ENCODE measurements around the gene GLRX2. TPM values are rescaled to one million over a fixed set of nuclear protein-coding genes. Genes with fewer than 3 reads are reported as not detected.

GLRX2 gene
- polyA plus RNA-seq, 10 donors, result 13.9 to 17.8 (median 15.6) TPM

DNA sequence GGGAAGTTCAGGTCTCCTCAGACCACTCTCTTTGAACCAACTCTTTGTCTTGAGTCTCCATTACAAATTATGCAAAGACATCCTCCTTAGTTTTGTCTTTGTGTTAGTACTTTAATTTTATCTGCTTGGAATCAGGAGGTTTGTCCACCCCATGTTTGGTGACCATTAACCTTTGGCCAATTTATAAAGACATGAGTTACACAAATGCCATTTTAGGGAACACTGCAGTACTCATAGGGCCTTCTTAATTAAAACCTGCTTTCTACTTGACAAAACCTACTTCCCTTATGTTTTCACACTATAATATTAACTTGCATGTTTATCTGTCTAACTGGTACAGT is 8.7 kb upstream of the GLRX2 start:
- DNase-seq, result no peak

DNA sequence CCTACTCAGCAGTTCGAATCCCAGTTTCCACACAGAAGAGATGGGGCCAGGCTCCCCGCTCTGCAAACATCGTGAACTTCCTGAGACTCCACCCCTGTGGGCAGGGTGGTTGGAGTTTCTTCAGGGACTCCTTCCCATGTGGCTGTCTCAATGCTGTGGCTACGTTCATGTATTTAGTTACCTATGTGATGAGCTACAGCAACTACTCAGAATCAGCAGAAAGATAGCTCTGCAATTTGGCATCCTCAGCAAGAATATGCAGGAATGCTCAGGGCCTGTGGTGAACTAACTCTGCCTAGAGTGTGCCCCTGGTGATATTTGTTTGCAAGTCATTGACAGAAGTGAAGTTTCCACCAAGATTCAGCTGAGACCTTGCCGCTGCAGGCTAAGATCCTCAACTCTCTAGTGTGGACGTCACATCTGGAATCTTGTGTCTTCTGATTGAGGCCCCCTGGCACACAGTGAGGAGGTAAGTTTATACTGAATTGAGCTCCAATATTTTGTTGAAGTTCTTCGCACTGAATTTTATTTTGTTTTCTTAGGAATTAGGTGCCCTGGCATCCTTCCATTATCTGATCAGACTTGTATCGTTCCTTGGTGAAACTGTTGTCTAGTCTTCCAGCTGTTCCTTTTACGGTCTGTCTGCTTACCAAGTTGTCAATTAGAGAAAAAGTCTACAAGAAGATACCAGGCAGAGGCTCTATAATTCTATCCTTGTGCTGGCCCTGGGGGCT is 8.2 kb upstream of the GLRX2 start:
- DNase-seq, result no peak

DNA sequence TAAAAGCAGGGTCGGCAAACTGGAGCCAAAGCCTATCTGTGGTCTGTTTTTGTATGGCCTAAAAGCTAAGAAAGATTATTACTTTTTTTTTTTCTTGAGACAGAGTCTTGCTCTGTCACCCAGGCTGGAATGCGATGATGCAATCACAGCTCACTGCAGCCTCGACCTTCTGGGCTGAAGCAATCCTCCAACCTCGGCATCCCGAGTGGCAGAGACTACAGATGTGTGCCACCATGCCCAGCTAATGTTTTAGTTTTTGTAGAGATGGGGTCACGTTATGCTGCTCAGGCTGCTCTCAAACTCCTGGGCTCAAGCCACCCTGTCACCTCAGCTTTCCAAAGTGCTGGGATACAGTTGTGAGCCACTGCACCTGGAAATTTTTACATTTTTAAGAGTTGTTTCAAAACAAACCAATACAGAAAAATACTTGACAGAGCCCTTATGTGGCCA is 6.5 kb upstream of the GLRX2 start:
- peak in 1 of 3 donors; percentile 50 for DNase-seq

DNA sequence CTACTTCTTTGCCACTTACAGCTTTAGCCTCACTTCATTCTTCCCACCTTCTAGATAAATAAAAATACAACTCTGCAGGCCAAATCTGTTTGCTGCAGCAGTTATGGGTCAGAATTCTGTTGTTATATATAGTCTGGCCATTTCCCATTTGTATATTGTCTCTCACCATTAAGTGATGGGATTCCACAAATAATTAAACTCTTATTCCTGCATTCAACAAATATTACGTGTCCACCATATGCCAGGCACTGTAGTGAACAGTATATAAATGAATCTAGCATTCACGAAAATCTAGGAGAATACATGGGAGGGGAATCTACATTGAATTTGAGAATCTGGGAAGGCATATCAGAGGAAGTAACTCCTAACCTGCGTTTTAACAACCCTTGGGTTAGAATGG is 5.7 kb upstream of the GLRX2 start:
- no peak for DNase-seq

DNA sequence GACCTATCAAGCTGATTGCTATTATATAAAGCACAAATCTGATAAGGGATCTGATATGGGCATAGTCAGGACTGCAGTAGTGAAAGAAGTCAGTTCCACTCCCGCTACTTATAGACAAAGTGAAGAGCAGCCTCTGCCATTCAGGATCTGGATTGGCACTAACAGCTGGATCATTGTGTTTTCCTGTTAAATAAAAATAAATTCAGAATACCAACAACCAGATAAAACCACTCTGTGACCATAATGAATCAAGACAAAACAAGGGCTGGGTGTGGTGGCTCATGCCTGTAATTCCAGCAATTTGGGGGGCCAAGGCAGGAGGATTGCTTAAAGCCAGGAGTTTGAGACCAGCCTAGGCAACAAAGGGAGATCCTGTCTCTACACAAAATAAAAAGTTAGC is 5.0 kb upstream of the GLRX2 start:
- no peak for DNase-seq

DNA sequence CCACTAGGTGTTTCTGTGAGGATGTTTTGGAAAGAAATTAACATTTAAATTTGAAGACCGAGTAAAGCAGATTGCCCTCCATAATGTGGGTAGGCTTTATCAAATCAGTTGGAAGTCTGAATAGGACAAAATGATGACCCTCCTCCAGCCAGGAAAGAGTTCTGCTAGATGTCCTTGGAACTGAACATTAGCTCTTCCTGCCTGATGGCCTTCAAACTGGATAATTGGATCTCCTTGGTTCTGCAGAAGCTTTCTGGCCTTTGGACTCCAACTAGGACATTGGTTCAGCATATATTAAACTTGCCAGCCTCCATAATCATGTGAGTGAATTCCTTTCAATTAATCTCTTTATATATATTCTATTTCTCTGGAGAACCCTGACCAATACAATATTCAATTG is 4.4 kb upstream of the GLRX2 start:
- DNase-seq, result no peak

DNA sequence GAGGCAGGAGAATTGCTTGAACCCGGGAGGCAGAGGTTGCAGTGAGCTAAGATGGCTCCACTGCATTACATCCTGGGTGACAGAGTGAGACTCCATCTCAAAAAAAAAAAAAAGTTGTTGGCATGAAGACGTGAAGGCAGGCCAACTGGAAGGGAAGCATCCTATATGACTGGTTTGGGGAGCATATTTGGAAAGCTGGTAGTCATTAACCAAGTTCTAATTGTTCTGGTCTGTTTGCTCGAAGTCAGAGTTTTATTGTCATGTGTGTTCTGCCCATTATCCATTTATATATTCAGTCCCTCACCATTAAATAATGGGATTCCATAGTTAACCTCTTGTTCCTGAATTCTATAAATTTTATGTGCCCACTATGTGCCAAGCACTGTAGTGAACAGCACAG is 3.3 kb upstream of the GLRX2 start:
- DNase-seq, result no peak

DNA sequence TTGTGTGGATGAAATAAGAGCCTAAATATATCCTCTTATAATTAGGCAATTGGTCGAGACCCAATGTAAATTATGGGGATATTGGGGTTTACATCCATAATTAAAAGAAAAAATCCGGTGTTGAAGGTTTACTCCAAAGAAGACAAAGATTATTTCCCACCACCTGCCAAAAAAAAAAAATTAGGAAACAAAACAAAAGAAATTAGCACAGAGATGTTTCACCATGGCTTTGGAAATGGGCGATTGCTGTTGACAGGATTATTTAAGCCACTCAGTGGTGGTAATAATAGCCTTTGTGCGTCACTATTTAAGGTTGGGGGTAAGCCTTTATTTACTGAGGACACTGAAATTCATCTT is 585 bp upstream of the GLRX2 start:
- DNase-seq, result no peak

DNA sequence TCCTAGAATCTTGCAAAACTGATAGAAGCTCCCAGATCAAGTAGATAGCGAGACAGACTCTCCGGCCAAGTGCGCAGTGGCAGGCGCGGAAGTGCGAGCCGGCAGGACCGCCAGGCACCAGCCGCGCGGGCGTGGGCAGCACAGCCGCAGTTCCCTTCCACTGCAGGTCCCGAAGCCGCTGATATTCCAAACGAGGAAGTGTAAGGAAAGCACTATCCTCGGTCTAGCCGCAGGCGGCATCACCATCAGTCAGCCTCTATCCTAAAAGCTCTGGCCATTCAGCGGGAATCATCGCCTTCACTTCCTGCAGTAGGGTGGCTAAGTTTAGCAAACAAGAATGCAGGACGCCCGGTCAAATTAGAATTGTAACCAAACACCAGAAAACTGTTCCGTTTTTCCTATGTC is 710 bp downstream of the GLRX2 start:
- DNase-seq, result peak in 2 of 3 donors; percentile 34 to 43

DNA sequence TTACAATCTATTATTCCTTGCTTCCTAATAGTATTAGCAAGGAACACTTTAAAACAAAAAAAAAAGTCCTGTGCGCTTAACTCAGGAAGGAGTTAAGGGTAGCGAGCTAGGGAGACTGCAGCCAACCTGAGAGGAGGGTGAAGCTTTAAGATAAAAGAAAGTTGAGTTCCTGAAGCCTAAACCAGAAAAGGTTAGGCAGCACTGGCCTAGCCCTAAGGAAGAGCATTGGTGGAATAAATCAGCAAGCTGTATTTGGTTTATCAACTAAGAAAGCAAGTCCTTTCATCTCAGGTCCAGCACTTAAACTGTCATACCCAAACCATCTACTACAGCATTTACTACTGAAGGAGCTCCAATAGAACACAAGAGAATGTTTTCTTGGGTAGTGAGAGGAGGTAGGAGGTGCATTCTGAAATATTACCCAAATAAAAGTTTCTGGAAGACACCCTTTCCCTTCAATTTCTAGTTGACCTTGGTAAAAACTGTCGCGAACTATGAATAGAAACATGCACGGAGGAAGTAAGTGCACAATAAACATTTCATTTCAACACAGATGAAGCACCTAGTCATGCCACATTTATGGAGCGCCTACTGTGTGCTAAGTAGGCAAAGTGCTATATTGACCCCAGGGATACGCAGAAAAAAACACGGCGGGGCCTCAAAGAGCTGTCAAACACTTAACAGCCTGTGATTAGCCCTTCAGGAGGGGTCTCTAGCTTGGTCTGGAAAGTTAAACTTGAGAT is 1.3 kb downstream of the GLRX2 start:
- peak in 1 of 3 donors; percentile 7 for DNase-seq

DNA sequence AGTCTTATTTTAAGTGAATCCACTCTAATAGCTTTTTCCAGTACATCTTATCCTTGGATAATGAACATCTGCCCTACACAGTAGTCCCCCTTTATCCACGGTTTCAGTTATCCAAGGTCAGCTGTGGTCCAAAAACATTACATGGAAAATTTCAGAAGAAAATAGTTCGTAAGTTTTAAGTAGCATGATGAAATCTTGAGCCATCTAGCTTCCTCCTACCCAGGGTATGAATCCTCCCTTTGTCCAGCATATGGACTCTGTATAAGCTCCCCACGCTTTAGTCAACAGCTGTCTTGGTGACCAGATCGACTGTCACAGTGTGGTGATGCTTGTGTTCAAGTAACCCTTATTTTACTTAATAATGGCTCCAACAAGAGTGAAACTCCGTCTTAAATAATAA is 2.6 kb downstream of the GLRX2 start:
- DNase-seq, result no peak

DNA sequence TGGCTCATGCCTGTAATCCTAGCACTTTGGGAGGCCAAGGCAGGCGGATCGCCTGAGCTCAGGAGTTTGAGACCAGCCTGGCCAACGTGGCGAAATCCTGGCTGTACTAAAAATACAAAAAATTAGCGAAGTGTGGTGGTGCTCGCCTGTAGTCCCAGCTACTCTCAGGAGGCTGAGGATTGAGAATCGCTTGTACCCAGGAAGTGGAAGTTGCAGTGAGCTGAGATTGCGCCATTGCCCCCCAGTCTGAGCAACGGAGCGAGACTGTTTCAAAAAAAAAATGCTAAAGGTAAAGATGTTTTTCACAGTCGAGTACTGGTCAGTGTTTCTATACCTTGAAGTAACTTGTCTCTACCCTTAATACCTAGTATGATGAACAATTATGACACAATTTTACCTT is 11.1 kb downstream of the GLRX2 start:
- no peak for DNase-seq

DNA sequence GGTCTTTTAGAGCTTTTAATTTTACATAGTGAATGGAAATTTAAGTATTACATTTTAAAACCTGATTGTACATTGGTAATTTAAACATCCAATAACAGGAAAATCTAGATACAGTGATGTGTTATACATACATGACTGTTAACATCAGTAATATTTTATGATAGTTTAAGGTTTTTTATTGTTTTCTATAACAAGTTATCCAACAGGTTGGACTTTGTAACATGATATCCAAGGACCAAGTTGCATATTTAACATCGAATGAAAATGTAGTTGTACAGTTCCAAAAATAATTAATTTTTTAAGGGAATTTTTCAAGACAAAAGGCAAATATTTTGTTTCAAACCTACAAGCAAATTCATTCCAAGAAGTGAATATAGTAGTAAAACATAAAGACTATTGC is 14.3 kb downstream of the GLRX2 start:
- no peak for DNase-seq

DNA sequence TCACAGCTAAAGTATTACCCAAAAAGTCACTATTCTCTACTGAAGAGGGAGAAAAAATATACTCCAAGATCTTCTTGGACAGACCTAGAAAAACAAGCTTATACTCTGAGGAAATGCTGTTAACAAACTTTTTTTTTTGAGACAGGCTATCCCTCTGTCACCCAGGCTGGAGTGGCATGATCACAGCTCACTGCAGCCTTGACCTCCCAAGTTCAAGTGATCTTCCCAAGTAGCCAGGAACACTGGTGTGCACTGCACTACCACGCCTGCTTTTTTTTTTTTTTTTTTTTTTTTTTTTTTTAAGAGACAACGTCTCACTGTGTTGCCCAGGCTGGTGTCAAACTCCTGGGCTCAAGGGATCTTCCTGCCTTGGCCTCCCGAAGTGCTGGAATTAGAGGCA is 17.3 kb downstream of the GLRX2 start:
- DNase-seq, result no peak

DNA sequence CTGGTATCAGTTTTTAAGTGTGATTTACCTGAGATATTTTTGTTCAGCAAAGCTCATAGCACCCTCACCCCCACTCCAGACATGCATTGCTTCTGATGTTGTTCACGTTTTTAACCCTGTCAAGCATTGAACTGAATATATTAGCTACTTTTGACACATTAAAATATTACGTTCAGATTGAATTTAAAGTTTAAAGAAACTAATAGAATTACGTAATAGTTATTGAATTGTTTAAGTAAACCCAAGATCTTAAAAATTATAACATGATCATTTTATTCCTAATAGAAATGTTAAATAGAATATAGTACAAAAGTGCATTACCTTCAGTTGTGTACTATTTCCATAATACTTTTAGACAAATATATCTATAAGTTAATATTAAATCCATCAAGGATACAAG is 18.9 kb downstream of the GLRX2 start:
- DNase-seq, result no peak

DNA sequence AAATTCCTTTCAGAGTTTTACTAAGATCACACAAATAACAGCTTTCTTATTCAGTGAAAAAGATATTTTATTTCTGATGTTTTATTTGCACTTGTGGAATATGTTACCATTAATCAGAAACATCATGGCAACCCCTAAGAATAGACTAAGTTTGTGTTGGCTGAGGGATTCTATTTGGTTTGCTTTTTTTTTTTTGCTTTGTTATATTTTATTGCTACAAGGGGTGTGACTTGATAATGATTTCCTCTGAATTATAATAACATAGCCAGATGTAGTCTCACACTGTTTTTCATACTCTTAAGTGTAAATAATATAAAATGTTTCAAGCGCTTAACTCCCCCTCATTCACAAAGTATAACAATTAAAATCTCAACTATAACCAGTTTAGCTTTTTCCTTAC is 20.0 kb downstream of the GLRX2 start:
- no peak for DNase-seq

DNA sequence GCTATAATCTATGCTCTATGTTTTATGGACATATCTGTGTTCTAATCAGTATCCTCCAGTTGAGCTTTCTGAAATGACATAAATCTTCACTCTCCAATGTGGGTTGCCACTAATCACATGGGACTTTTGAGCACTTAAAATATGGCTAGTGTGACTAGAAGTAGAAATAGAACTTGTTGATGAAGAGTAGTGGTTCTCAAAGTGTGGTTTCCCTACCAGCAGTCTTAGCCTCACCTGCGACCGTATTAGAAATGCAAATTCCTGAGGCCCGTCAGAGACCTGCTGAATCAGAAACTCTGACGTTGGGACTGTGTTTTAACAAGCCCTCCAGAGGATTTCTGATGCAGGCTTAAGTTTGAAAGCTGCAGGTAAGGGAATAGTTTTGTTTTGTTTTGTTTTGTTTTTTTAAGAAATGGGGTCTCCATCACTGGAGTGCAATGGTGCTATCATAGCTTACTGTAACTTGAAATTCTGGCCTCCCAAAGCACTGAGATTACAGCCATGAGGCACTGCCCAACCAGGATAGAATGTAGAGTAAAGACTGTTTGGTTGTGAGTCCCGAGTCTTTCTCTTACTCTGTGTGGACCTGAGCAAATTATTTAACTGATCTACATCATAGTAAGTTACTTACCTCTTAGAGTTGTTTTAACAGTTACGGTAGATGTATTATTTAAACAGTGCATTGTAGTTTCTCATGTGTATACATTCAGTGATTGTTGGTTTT is 21.7 kb downstream of the GLRX2 start:
- DNase-seq, result no peak

DNA sequence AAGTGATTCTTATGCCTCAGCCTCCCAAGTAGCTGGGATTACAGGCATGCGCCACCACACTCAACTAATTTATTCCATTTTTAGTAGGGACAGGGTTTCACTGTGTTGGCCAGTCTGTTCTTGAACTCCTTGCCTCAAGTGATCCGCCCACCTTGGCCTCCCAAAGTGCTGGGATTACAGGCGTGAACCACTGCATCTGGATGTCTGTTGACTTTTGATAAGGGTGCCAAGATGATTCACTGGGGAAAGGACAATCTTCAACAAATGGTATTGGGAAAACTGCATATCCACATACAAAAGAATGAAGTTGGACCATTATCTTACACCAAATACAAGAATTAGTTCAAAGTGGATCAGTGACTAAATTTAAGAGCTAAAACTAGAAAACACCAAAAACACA is 26.0 kb downstream of the GLRX2 start:
- no peak for DNase-seq

DNA sequence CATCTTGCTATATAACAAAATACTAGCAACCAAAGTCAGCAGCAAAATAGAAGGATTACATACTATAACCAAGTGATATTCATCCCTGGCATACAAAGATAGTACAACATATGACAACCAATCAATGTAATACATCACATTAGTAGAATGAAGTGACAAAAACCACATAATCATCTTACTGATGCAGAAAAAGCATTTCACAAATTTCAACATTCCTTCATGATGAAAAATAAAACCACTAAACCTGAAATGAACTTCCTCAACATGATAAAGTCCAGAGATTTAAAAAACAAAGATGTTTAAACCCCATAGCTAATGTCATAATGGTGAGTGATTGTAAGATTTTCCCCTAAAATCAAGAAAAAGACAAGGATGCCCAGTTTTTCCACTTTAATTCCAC is 27.2 kb downstream of the GLRX2 start:
- no peak for DNase-seq

DNA sequence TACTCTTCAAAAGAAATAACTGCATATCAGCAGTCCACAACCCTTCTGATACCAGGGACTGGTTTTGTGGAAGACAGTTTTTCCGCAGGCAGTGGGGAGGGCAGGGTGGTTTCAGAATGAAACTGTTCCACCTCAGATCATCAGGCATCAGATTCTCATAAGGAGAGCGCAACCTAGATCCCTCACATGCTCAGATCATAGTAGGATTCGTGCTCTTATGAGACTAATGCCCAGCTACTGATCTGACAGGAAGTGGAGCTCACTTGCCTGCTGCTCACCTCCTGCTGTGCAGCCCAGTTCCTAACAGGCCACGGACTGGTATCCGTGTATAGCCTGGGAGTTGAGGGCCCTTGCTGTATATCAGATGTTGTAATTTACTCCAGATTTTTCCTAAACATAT is 34.3 kb downstream of the GLRX2 start:
- no peak for DNase-seq

DNA sequence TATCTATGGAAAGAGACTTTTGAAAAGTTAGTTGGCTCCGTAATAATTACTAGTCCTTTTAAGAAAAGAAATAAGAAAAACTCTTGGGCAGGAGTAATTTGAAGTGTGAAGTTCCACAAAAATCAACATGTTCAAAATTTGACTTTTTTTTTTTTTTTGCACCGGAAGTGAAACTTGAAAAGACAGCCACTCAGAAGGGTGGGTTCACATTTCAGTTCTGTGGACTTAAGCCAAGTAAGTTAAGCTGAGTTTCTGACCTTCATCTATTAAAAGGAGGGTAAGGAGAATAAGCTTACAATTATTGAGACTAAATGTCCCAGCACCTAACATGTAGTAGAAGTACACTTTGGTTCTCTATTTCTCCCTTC is 34.8 kb downstream of the GLRX2 start:
- DNase-seq, result peak in 1 of 3 donors; percentile 3

DNA sequence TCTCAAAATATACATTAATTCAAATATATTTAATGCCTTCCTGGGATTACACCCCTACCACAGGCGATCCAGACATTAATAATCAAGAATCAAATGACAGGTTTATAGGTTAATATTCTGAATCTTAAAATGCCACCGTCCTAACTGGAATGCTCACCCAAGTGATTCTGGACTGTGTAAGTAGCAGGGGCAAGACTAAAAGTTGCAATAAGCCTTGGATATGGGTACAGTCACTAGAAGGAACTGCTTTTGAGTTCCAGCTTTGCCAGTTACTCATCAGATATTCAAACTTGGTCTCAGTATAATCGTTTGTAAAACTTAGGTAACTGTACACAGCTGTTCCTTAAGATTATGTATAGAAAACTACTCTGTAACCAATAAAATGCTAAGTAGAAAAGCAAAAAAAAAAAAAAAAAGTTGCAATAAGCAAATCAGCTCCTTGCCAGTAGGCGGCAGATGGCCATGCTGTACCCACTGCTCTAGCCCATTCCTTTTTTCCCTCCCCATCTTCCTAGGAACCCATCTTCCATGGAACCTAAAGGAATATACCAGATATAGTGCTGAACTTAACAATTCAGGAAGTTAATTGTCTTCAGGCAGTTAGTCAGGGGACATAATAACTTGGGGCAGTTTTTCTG is 35.3 kb downstream of the GLRX2 start:
- no peak for DNase-seq

DNA sequence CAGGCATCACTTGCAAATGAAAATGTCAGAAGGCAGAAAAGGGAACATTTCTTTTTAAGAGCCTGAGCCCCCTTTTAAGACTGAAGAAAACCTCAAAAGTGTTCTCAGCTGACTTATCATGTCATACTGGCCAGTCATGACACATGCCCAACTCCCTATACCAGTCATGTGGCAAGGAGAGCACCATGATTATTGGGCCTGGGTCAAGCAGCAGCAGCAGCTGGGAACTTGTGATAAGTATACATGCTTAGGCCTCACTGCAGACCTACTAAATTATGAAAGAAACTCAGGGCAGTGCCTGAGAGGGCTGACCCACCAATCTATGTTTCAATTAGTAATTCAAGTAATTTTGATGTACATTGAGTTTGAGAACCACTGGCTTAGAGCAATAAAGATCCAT is 37.2 kb downstream of the GLRX2 start:
- no peak for DNase-seq

Measured in muscle of back (tissue), 11 donors.